ENCODE data around the gene ABCB11.
"Not testable (repeated sequence)": the region's sequence is repeated elsewhere in the genome, so short reads cannot be mapped to it uniquely, and the experiment has no call there.

ABCB11 gene

GRCh38 chr2:168948621-168949212, 82.4 kb downstream of the ABCB11 start:
- no peak overlapping the region for H3K4me3 ChIP-seq
- no peak overlapping the region for H3K27ac ChIP-seq

GRCh38 chr2:168945508-168945907, 85.6 kb downstream of the ABCB11 start:
- no peak overlapping the region for H3K27ac ChIP-seq
- H3K4me3 ChIP-seq = no peak overlapping the region

- Histone ChIP-seq H3K4me3 (no peak overlapping the region), H3K27ac (no peak overlapping the region)
Measured at GRCh38 chr2:168944065-168944464, 87.1 kb downstream of the ABCB11 start.

GRCh38 chr2:168941297-168941696, 89.8 kb downstream of the ABCB11 start:
- Histone ChIP-seq H3K4me3 (no peak overlapping the region), H3K27ac (no peak overlapping the region)

GRCh38 chr2:168939918-168940317, 91.2 kb downstream of the ABCB11 start:
- H3K27ac ChIP-seq = no peak overlapping the region
- H3K4me3 ChIP-seq = no peak overlapping the region

GRCh38 chr2:168939061-168939460, 92.1 kb downstream of the ABCB11 start:
- Histone ChIP-seq H3K27ac (no peak overlapping the region), H3K4me3 (no peak overlapping the region)

- no peak overlapping the region for H3K27ac ChIP-seq
- H3K4me3 ChIP-seq = no peak overlapping the region
Measured at GRCh38 chr2:168935810-168936581, 95.1 kb downstream of the ABCB11 start.

- Histone ChIP-seq H3K27ac (no peak overlapping the region), H3K4me3 (no peak overlapping the region)
Measured at GRCh38 chr2:168934826-168935225, 96.3 kb downstream of the ABCB11 start.

GRCh38 chr2:168932174-168932573, 99.0 kb downstream of the ABCB11 start:
- not testable (repeated sequence) for H3K27ac ChIP-seq, H3K4me3 ChIP-seq

GRCh38 chr2:168930242-168930641, 100.9 kb downstream of the ABCB11 start:
- Histone ChIP-seq H3K4me3 (no peak overlapping the region), H3K27ac (no peak overlapping the region)

GRCh38 chr2:168929031-168929430, 102.1 kb downstream of the ABCB11 start:
- Histone ChIP-seq H3K27ac (no peak overlapping the region), H3K4me3 (no peak overlapping the region)

GRCh38 chr2:168928113-168928831, 102.9 kb downstream of the ABCB11 start:
- H3K27ac ChIP-seq = no peak overlapping the region
- H3K4me3 ChIP-seq = no peak overlapping the region

- Histone ChIP-seq H3K27ac (no peak overlapping the region), H3K4me3 (no peak overlapping the region)
Measured at GRCh38 chr2:168926621-168927386, 104.3 kb downstream of the ABCB11 start.

- no peak overlapping the region for H3K4me3 ChIP-seq
- no peak overlapping the region for H3K27ac ChIP-seq
Measured at GRCh38 chr2:168920504-168921157, 110.5 kb downstream of the ABCB11 start.

- H3K4me3 ChIP-seq = no peak overlapping the region
- H3K27ac ChIP-seq = no peak overlapping the region
Measured at GRCh38 chr2:168916331-168916675, 114.8 kb downstream of the ABCB11 start.

- Histone ChIP-seq H3K4me3 (no peak overlapping the region), H3K27ac (no peak overlapping the region)
Measured at GRCh38 chr2:168915441-168916330, 115.4 kb downstream of the ABCB11 start.

- Histone ChIP-seq H3K4me3 (peak overlapping the region in 1 of 7 experiments; percentile 19), H3K27ac (no peak overlapping the region)
Measured at GRCh38 chr2:168913495-168913894, 117.6 kb downstream of the ABCB11 start.

- peak overlapping the region in 2 of 7 experiments; percentile 16 to 19 for H3K4me3 ChIP-seq
- no peak overlapping the region for H3K27ac ChIP-seq
Measured at GRCh38 chr2:168912901-168913369, 118.2 kb downstream of the ABCB11 start.

GRCh38 chr2:168912466-168912865, 118.7 kb downstream of the ABCB11 start:
- peak overlapping the region in 1 of 7 experiments; percentile 16 for H3K4me3 ChIP-seq

More at GRCh38 chr2:168912466-168912865, 118.7 kb downstream of the ABCB11 start:
- no peak overlapping the region for H3K27ac ChIP-seq

Measured in skin epidermis (tissue), 12 donors.